HCT116 (cell line): ENCODE measurements around the gene PDCD10. TPM values are rescaled to one million over a fixed set of nuclear protein-coding genes. Genes with fewer than 3 reads are reported as not detected.

ENCODE experiments used
- ATAC-seq: fragments of 200-7000 bp; cut with Tn5 transposase; 2 replicates; pipeline ENCODE4 v1.9.1; 2020; ENCODE audit warnings: mild to moderate bottlenecking, moderate library complexity
- BruUV-seq: library from RNA; stranded (reverse); fragments of 400-500 nt; replicated peaks from 2 replicates; lab custom pipeline; 2021; lab: Mats Ljungman, UMichigan
- CTCF ChIA-PET: fragments of 300-600 bp; sonication (Branson Sonifier 250); formaldehyde crosslinking; loops from one replicate; lab custom pipeline; 2021; ENCODE audit warnings: antibody characterized with exemption; lab: Charles Lee
- POLR2A ChIA-PET: fragments of 300-600, 350-600 bp; sonication (Branson Sonifier 250); formaldehyde crosslinking; loops from one replicate; lab custom pipeline; 2021; ENCODE audit warnings: antibody characterized with exemption; lab: Charles Lee
- RAD21 ChIA-PET, 2 experiments: fragments of 300-600 bp; sonication (Branson Sonifier 250); formaldehyde crosslinking; loops; one replicate each; lab custom pipeline; 2023; ENCODE audit warnings: low total read pairs in 2 of 2; ENCODE audit not compliant: uncharacterized antibody in 2 of 2, unreplicated experiment in 2 of 2, low non-redundant PET in 1 of 2; lab: Charles Lee
- DNase-seq: peaks from one replicate; pipeline ENCODE4 v3.0.0-alpha.2; 2010; ENCODE audit warnings: low read depth, low spot score
- H2AFZ ChIP-seq: fragments of 200-600 bp; shearing (Covaris generic), sonication (generic); 2 replicates; pipeline ENCODE4 v1.6.1; 2017; ENCODE audit warnings: low read depth, mixed run types, mixed read lengths, antibody characterized with exemption, low read length; ENCODE audit not compliant: poor library complexity, severe bottlenecking
- H3K27ac ChIP-seq: 2 replicates; pipeline ENCODE4 v1.5.1; 2012; ENCODE audit warnings: low read depth, low read length
- H3K27me3 ChIP-seq: fragments of 200-600 bp; sonication (generic); 2 replicates; pipeline ENCODE4 v1.6.1; 2016; ENCODE audit warnings: mixed run types, low read length, mixed read lengths; ENCODE audit not compliant: insufficient read depth
- H3K36me3 ChIP-seq, 2 experiments: fragments of 200-500 bp in 1 of 2; fragments of 200-600 bp in 1 of 2; sonication (Bioruptor generic) in 1 of 2; sonication (generic) in 1 of 2; 2 replicates each; pipeline versions ENCODE4 v1.5.1 to v1.6.1; 2014 to 2016; ENCODE audit warnings: low read length in 2 of 2, inconsistent platforms in 1 of 2, mixed read lengths in 1 of 2, mixed run types in 1 of 2; ENCODE audit not compliant: insufficient read depth in 2 of 2, control insufficient read depth in 1 of 2
- H3K4me1 ChIP-seq, 2 experiments: fragments of 200-600 bp in 1 of 2; sonication (generic) in 1 of 2; 2 replicates each; pipeline versions ENCODE4 v1.5.1 to v1.6.1; 2012 to 2017; ENCODE audit warnings: low read length in 2 of 2, inconsistent platforms in 1 of 2, mild to moderate bottlenecking in 1 of 2, mixed read lengths in 1 of 2, mixed run types in 1 of 2, moderate library complexity in 1 of 2; ENCODE audit not compliant: insufficient read depth in 2 of 2, control insufficient read depth in 1 of 2
- H3K4me2 ChIP-seq: fragments of 200-600 bp; sonication (generic); 2 replicates; pipeline ENCODE4 v1.6.1; 2017; ENCODE audit warnings: mixed run types, low read length, mixed read lengths
- H3K4me3 ChIP-seq, 2 experiments: fragments of 200-600 bp in 1 of 2; sonication (generic) in 1 of 2; replicated peaks in 1 of 2; 2 replicates each; pipeline ENCODE4 v1.5.1; 2011 to 2016; ENCODE audit warnings: low read length in 2 of 2, control low read depth in 1 of 2, low read depth in 1 of 2, mild to moderate bottlenecking in 1 of 2, mixed read lengths in 1 of 2, mixed run types in 1 of 2
- H3K79me2 ChIP-seq: fragments of 200-600 bp; sonication (generic); 2 replicates; pipeline ENCODE4 v1.6.1; 2017; ENCODE audit warnings: mild to moderate bottlenecking, mixed run types, low read length, moderate library complexity, mixed read lengths; ENCODE audit not compliant: insufficient read depth
- H3K9ac ChIP-seq: fragments of 200-600 bp; sonication (generic); 2 replicates; pipeline ENCODE4 v1.6.1; 2016; ENCODE audit warnings: low read length, mixed read lengths
- H3K9me2 ChIP-seq: fragments of 200-600 bp; sonication (generic), shearing (Covaris generic); 2 replicates; pipeline ENCODE4 v1.6.1; 2017; ENCODE audit warnings: mixed run types, mild to moderate bottlenecking, moderate library complexity; ENCODE audit not compliant: insufficient read depth
- H3K9me3 ChIP-seq, 2 experiments: fragments of 200-500 bp in 1 of 2; fragments of 200-600 bp in 1 of 2; sonication (Bioruptor generic) in 1 of 2; sonication (generic) in 1 of 2; 2 replicates each; pipeline ENCODE4 v1.6.1; 2014 to 2017; ENCODE audit warnings: low read length in 2 of 2, mixed read lengths in 2 of 2, inconsistent platforms in 1 of 2, low read depth in 1 of 2, mild to moderate bottlenecking in 1 of 2, mixed run types in 1 of 2, moderate library complexity in 1 of 2; ENCODE audit not compliant: control insufficient read depth in 1 of 2, insufficient read depth in 1 of 2
- H4K20me1 ChIP-seq: fragments of 200-600 bp; sonication (generic), shearing (Covaris generic); 2 replicates; pipeline ENCODE4 v1.6.1; 2017; ENCODE audit warnings: mixed run types, mild to moderate bottlenecking, moderate library complexity; ENCODE audit not compliant: insufficient read depth
- CBX3 ChIP-seq: IDR thresholded peaks from 2 replicates; pipeline ENCODE4 v1.6.1; 2012; ENCODE audit warnings: low read depth
- CTCF ChIP-seq, 3 experiments: fragments of 200-600 bp in 1 of 3; sonication (generic) in 1 of 3; IDR thresholded peaks in 2 of 3; conservative IDR thresholded peaks in 1 of 3; 2 replicates each; pipeline ENCODE4 v1.5.1; 2012 to 2017; ENCODE audit warnings: low read depth in 2 of 3, low read length in 2 of 3, antibody characterized with exemption in 1 of 3, borderline replicate concordance in 1 of 3, control low read depth in 1 of 3, mild to moderate bottlenecking in 1 of 3, mixed read lengths in 1 of 3, mixed run types in 1 of 3, moderate library complexity in 1 of 3; ENCODE audit not compliant: insufficient read depth in 1 of 3
- EGR1 ChIP-seq: IDR thresholded peaks from 2 replicates; pipeline ENCODE4 v1.6.1; 2012; ENCODE audit warnings: low read depth
- EZH2 ChIP-seq: fragments of 200-600 bp; sonication (generic); IDR thresholded peaks from 2 replicates; pipeline ENCODE4 v1.6.1; 2017; ENCODE audit warnings: antibody characterized with exemption, mixed run types
- EZH2phosphoT487 ChIP-seq: fragments of 200-600 bp; IDR thresholded peaks from 2 replicates; pipeline ENCODE4 v1.6.1; 2018; ENCODE audit warnings: antibody characterized with exemption, borderline replicate concordance
- FOSL1 ChIP-seq: IDR thresholded peaks from 2 replicates; pipeline ENCODE4 v1.6.1; 2012; ENCODE audit warnings: low read depth
- JUND ChIP-seq: IDR thresholded peaks from 2 replicates; pipeline ENCODE4 v1.6.1; 2012
- MAX ChIP-seq: IDR thresholded peaks from 2 replicates; pipeline ENCODE4 v1.6.1; 2012
- POLR2A ChIP-seq: IDR thresholded peaks from 2 replicates; pipeline ENCODE4 v1.7.0; 2011; ENCODE audit warnings: borderline replicate concordance; ENCODE audit not compliant: insufficient read depth, insufficient read length; ENCODE audit errors: extremely low read depth
- POLR2AphosphoS5 ChIP-seq: IDR thresholded peaks from 2 replicates; pipeline ENCODE4 v1.6.1; 2011; ENCODE audit warnings: mild to moderate bottlenecking, low read depth, low read length, moderate library complexity
- RAD21 ChIP-seq: IDR thresholded peaks from 2 replicates; pipeline ENCODE4 v1.6.1; 2012; ENCODE audit warnings: low read depth, mild to moderate bottlenecking
- REST ChIP-seq: IDR thresholded peaks from 2 replicates; pipeline ENCODE4 v1.6.1; 2012; ENCODE audit warnings: low read depth
- SRF ChIP-seq: IDR thresholded peaks from 2 replicates; pipeline ENCODE4 v1.6.1; 2012; ENCODE audit warnings: low read depth
- TCF7L2 ChIP-seq: IDR thresholded peaks from 2 replicates; pipeline ENCODE4 v1.7.0; 2011; ENCODE audit warnings: borderline replicate concordance, inconsistent platforms; ENCODE audit not compliant: insufficient read depth, insufficient read length; ENCODE audit errors: extremely low read depth
- ZBTB33 ChIP-seq: IDR thresholded peaks from 2 replicates; pipeline ENCODE4 v1.6.1; 2011; ENCODE audit warnings: mild to moderate bottlenecking, low read length, moderate library complexity; ENCODE audit not compliant: insufficient replicate concordance; ENCODE audit errors: extremely low read depth
- ZFX ChIP-seq: fragments of 450-650 bp; IDR thresholded peaks from 2 replicates; pipeline ENCODE4 v1.6.1; 2017
- ZNF274 ChIP-seq: fragments of 200-500 bp; sonication (Bioruptor generic); IDR thresholded peaks from 2 replicates; pipeline ENCODE4 v1.6.1; 2014; ENCODE audit warnings: mild to moderate bottlenecking, low read depth, low read length, inconsistent platforms
- intact Hi-C: fragments of 100-400 bp; cut with micrococcal nuclease; formaldehyde crosslinking; loops from 2 replicates; pipeline ENCODE4 v1.10.0; 2022
- total RNA-seq: library from RNA; stranded (reverse); gene quantifications from one replicate; pipeline ENCODE4 v1.2.1, GENCODE V29; 2021; ENCODE audit not compliant: unreplicated experiment

The PDCD10 gene
- total RNA-seq, 1 experiment from 2014 or later = 59.0 TPM

- TF ChIP-seq REST (no peak), EGR1 (no peak), ZFX (no peak)
These were observed 9.1 kb upstream of the PDCD10 start (continued) for GRCh38 chr3:167743799-167744198.

- CTCF ChIA-PET = no interaction called here
- no TSS peak for BruUV-seq
- no peak overlapping the region for H2AFZ ChIP-seq
- no peaks in the 10 kb centered on the region for H3K9me2 ChIP-seq
- H3K9ac ChIP-seq = no peak overlapping the region
- no peaks in the 10 kb centered on the region for H3K79me2 ChIP-seq
- H3K4me2 ChIP-seq = no peak overlapping the region
- no peaks in the 10 kb centered on the region for H3K27me3 ChIP-seq
- ATAC-seq (no peak), DNase-seq (no peak)
- H3K9me3 ChIP-seq = no peaks in the 10 kb centered on the region
- H3K36me3 ChIP-seq = no peaks in the 10 kb centered on the region
- RAD21 ChIA-PET = no interaction called here
- H3K4me1 ChIP-seq = no peaks in the 10 kb centered on the region
- no peak overlapping the region for H3K4me3 ChIP-seq
- TF ChIP-seq ZFX = no peak
- TF ChIP-seq POLR2A = no peak
- TF ChIP-seq CBX3 = no peak
- TF ChIP-seq CTCF (IDR thresholded peaks at IDR 0.05 in 2 of 3, conservative IDR thresholded peaks at IDR 0.05 in 1 of 3; ENCODE audit: borderline replicate concordance in 1 of 3, insufficient read depth in 1 of 3, low read depth in 2 of 3, low read length in 2 of 3) = no peak
- no peak for TF ChIP-seq ZBTB33
- no peak for TF ChIP-seq JUND
- no peak for TF ChIP-seq RAD21
- TF ChIP-seq EZH2 = no peak
- TF ChIP-seq EGR1 = no peak
- no peak for TF ChIP-seq POLR2AphosphoS5
- TF ChIP-seq EZH2phosphoT487 = no peak
- TF ChIP-seq ZNF274 = no peak
- no peak for TF ChIP-seq SRF
- TF ChIP-seq FOSL1 = no peak
- no peak for TF ChIP-seq TCF7L2
- no peak for TF ChIP-seq MAX
- no peak overlapping the region for H3K27ac ChIP-seq
- POLR2A ChIA-PET = no interaction called here
- no peaks in the 10 kb centered on the region for H4K20me1 ChIP-seq
- intact Hi-C loops = no loop called here
These were observed 7.6 kb upstream of the PDCD10 start for GRCh38 chr3:167742338-167742737.
